OCI-LY7 (cell line): ENCODE measurements around the gene ABCA8.
"Not testable (repeated sequence)": the region's sequence is repeated elsewhere in the genome, so short reads cannot be mapped to it uniquely, and the experiment has no call there.

Experiments
- EZH2phosphoT487 ChIP-seq: fragments of 200-600 bp; sonication (generic); IDR thresholded peaks from 2 replicates; pipeline ENCODE4 v1.6.1; 2018; ENCODE audit warnings: low read depth, borderline replicate concordance, mild to moderate bottlenecking, mixed run types, antibody characterized with exemption, low read length, moderate library complexity, mixed read lengths
- TF ChIP-seq, protein P1 (sequence below): fragments of 200-600 bp; sonication (generic); conservative IDR thresholded peaks from 2 replicates; pipeline ENCODE4 v1.5.1; 2014; ENCODE audit warnings: mild to moderate bottlenecking, antibody characterized with exemption, low read length, moderate library complexity, mixed read lengths

DNA sequence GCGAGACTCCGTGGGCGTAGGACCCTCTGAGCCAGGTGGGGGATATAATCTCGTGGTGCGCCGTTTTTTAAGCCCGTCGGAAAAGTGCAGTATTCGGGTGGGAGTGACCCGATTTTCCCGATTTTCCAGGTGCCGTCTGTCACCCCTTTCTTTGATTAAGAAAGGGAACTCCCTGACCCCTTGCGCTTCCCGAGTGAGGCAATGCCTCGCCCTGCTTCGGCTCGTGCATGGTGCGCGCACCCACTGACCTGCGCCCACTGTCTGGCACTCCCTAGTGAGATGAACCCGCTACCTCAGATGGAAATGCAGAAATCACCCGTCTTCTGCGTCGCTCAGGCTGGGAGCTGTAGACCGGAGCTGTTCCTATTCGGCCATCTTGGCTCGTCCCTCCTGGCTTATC is 49.6 kb upstream of the ABCA8 start:
- TF ChIP-seq, protein P1, sequence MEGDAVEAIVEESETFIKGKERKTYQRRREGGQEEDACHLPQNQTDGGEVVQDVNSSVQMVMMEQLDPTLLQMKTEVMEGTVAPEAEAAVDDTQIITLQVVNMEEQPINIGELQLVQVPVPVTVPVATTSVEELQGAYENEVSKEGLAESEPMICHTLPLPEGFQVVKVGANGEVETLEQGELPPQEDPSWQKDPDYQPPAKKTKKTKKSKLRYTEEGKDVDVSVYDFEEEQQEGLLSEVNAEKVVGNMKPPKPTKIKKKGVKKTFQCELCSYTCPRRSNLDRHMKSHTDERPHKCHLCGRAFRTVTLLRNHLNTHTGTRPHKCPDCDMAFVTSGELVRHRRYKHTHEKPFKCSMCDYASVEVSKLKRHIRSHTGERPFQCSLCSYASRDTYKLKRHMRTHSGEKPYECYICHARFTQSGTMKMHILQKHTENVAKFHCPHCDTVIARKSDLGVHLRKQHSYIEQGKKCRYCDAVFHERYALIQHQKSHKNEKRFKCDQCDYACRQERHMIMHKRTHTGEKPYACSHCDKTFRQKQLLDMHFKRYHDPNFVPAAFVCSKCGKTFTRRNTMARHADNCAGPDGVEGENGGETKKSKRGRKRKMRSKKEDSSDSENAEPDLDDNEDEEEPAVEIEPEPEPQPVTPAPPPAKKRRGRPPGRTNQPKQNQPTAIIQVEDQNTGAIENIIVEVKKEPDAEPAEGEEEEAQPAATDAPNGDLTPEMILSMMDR: not testable (repeated sequence)
- not testable (repeated sequence) for TF ChIP-seq EZH2phosphoT487
